HG02610 (cell line): ENCODE results near the gene FMNL2.
"Not testable (repeated sequence)": the region's sequence is repeated elsewhere in the genome, so short reads cannot be mapped to it uniquely, and the experiment has no call there.

Experiments used
- ATAC-seq: cut with Tn5 transposase; IDR thresholded peaks from one replicate; pipeline ENCODE4 v1.9.1; 2021; ENCODE audit warnings: mild to moderate bottlenecking, moderate library complexity; ENCODE audit not compliant: unreplicated experiment

The FMNL2 gene

GRCh38 chr2:152372438-152372984, 37.5 kb downstream of the FMNL2 start:
- no peak for ATAC-seq

GRCh38 chr2:152375174-152375573, 40.2 kb downstream of the FMNL2 start:
- ATAC-seq = no peak

GRCh38 chr2:152376385-152376784, 41.4 kb downstream of the FMNL2 start:
- ATAC-seq = no peak

- no peak for ATAC-seq
Observed at GRCh38 chr2:152376968-152377367, 42.0 kb downstream of the FMNL2 start.

GRCh38 chr2:152379089-152379488, 44.1 kb downstream of the FMNL2 start:
- no peak for ATAC-seq

- ATAC-seq = no peak
Observed at GRCh38 chr2:152380261-152381055, 45.5 kb downstream of the FMNL2 start.

GRCh38 chr2:152383702-152384101, 48.7 kb downstream of the FMNL2 start:
- no peak for ATAC-seq

- ATAC-seq = no peak
Observed at GRCh38 chr2:152384992-152385391, 50.0 kb downstream of the FMNL2 start.

GRCh38 chr2:152385650-152386049, 50.7 kb downstream of the FMNL2 start:
- ATAC-seq = no peak

GRCh38 chr2:152386266-152386665, 51.3 kb downstream of the FMNL2 start:
- ATAC-seq = no peak

GRCh38 chr2:152387041-152387440, 52.1 kb downstream of the FMNL2 start:
- no peak for ATAC-seq

- ATAC-seq = not testable (repeated sequence)
Observed at GRCh38 chr2:152388269-152388668, 53.3 kb downstream of the FMNL2 start.

GRCh38 chr2:152389483-152389882, 54.5 kb downstream of the FMNL2 start:
- no peak for ATAC-seq

- no peak for ATAC-seq
Observed at GRCh38 chr2:152390837-152391236, 55.9 kb downstream of the FMNL2 start.

- no peak for ATAC-seq
Observed at GRCh38 chr2:152391318-152391717, 56.3 kb downstream of the FMNL2 start.

GRCh38 chr2:152393377-152393776, 58.4 kb downstream of the FMNL2 start:
- ATAC-seq = no peak

GRCh38 chr2:152394326-152394725, 59.4 kb downstream of the FMNL2 start:
- ATAC-seq = no peak

- ATAC-seq = no peak
Observed at GRCh38 chr2:152395103-152395502, 60.1 kb downstream of the FMNL2 start.

- no peak for ATAC-seq
Observed at GRCh38 chr2:152395572-152395971, 60.6 kb downstream of the FMNL2 start.

- ATAC-seq = no peak
Observed at GRCh38 chr2:152396051-152396511, 61.1 kb downstream of the FMNL2 start.

- ATAC-seq = no peak
Observed at GRCh38 chr2:152396763-152397162, 61.8 kb downstream of the FMNL2 start.

GRCh38 chr2:152399003-152399402, 64.0 kb downstream of the FMNL2 start:
- no peak for ATAC-seq
